Activated CD4-positive, alpha-beta T cell treated with anti-CD3 and anti-CD28 coated beads for 48 hours (primary cell): ENCODE data around the gene CCNC.
A peak's percentile ranks its signal among the peaks of the same experiment; 100 is the strongest.

Experiments
- DNase-seq: peaks from one replicate; pipeline ENCODE4 v3.0.0-alpha.2; 2020

CCNC gene, protein sequence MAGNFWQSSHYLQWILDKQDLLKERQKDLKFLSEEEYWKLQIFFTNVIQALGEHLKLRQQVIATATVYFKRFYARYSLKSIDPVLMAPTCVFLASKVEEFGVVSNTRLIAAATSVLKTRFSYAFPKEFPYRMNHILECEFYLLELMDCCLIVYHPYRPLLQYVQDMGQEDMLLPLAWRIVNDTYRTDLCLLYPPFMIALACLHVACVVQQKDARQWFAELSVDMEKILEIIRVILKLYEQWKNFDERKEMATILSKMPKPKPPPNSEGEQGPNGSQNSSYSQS

DNA sequence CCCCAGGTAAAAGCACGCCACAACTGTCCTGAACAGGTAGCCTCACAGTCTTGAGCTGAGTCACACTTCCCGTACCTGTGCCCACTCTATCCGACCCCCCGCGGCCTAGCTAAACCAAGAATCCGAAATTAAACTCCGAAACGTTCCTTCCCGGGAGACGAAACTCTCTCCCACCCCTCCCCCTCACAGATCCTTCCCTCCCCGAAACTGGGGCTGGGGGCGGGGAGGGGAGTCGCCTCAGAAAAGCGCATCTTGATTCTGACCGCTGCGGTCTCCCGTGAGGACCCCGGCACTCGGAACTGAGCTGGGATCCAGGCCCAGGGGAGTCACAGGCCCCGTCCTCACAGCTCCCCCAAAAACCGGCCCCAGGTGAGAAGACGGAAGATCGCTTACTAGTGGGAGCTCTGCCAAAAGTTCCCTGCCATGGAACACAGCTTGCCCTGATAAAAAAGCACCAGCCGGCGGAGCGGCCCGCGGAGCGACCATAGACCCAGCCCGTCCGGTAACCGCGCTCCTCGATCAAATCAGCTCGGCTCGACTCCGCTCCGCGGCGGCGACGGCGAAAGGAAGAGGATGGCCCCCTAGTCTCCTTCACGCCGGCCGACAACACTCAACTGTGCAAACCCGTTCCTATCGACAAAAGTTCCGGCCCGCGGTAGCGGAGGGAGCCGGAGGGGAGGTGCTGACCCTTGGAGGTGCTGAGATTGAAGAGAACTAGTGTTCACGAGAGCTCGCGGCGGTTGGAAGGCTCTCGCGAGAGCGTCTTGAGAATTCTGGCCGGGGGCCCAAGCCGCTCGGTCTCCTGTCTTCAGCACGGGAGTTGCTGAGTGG, at the start of gene CCNC:
Gene CCNC (minus strand): TSS at position 558 of the 831 bp plus-strand sequence. CDS start 133 bp downstream, at position 425.
- DNase-seq, result peak; percentile 95

GRCh38 chr6:99617131-99617530, 48.7 kb upstream of the CCNC start:
- DNase-seq, result no peak

DNA sequence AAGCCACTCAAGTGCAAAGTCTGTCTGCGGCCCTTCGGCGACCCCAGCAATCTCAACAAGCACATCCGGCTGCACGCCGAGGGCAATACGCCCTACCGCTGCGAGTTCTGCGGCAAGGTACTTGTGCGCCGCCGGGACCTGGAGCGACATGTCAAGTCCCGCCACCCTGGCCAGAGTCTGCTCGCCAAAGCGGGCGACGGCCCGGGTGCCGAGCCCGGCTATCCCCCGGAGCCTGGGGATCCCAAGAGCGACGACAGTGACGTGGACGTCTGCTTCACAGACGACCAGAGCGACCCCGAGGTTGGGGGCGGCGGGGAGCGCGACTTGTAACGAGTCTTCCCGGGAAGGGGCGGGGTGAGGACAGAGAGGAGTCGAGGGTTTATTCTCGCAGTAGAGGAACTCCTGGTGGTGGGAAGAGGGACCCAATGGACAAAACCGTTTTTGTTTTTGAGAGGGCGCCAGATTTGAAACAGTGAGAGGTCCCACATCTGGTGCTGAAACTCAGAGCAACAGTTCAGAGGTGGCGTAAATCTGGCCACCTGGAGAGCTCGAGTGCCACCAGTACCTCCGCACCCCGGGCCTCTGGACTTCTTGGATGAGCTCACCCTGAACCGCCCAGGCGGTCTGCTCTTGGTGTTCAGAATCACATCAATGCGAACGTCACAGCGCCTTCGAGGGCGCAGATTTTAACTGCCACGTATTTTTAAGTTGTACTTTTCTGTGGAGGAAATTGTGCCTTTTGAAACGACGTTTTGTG, 46.1 kb upstream of the CCNC start:
- peak; percentile 44 for DNase-seq

GRCh38 chr6:99613705-99614429, 45.4 kb upstream of the CCNC start:
- DNase-seq, result no peak

GRCh38 chr6:99613409-99613704, 44.9 kb upstream of the CCNC start:
- peak; percentile 64 for DNase-seq

DNA sequence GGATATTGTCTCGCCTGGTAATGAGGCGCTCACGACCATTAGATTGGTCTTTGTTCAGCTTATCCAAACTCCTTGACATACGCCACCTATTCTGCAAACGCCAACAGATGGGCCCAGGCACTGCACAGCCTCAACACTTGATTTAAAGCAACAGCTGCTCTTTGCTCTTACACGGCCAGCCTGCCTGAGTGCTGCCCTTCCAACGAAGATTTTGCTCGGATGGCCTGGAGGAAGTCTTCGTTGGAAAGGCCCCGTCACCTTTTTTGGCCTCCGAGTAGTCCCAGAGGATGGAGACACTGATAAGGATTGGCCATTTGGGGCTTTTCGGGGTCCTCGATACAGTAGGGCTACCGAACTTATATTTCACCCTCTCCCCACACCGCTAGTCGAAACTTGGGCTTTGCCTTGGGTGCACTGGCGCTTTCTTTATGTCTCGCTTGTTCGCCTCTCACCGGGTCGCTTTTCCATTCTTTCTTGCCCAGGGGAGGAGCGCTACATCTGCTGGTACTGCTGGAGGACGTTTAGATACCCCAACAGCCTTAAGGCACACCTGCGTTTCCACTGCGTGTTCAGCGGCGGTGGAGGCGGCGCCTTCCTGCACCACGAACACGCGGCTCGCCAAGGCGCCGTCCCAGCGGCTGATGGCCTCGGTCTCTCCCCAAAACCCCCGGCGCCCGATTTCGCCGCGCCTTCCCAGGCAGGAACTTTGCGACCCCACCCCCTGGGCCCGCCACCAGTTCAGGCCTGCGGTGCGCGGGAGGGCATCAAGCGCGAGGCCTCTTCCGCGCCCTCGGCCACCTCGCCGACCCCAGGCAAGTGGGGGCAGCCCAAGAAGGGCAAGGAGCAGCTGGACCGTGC, 44.3 kb upstream of the CCNC start:
- DNase-seq, result peak; percentile 12

DNA sequence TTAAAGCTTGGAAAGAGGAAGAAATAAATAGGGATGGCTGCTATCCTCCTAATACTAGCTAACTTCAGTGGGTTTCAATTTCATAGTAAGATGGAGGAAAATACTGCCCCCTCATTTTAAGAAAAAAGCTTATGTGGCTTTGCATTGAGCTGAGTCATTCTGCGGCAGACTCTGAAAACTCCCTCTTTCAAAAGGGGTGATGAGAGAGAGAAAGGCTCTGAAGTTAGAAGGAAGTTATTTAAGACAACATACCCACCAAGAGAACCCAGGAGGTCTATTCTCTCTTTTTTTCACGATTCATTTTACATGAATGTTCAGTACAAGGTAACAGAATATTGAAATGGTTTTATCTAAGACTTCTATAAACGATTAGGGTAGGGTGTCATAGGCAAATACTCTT, 42.7 kb upstream of the CCNC start:
- no peak for DNase-seq

DNA sequence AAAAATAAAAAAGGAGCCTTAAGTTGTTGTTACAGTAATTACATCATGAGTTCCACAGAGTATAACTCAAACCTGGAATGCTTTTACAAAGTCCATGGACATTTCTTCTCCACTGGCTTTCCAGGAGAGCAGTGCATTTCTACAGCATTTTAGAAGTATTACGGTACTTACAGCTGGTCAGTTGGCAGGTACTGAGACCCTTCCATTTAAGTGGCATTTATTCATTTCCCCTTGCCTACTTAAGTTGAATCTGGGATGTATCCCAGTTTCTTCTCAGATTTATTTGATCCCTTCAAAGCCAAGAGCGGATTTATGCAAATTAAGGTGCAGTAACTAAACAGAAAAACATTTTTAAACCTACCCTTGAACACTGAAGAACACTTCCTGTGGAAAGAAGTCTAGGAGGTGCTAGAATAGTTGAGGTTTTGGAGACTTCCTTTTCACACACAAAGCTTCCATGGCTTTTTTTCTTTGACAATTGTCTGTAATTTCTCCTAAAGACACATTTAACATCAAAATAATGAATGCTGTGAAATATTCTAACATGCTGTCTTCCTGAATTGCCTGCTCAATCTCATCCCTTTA, 41.5 kb upstream of the CCNC start:
- DNase-seq, result no peak

GRCh38 chr6:99608886-99609482, 40.5 kb upstream of the CCNC start:
- DNase-seq, result no peak

GRCh38 chr6:99608059-99608885, 39.8 kb upstream of the CCNC start:
- DNase-seq, result no peak

DNA sequence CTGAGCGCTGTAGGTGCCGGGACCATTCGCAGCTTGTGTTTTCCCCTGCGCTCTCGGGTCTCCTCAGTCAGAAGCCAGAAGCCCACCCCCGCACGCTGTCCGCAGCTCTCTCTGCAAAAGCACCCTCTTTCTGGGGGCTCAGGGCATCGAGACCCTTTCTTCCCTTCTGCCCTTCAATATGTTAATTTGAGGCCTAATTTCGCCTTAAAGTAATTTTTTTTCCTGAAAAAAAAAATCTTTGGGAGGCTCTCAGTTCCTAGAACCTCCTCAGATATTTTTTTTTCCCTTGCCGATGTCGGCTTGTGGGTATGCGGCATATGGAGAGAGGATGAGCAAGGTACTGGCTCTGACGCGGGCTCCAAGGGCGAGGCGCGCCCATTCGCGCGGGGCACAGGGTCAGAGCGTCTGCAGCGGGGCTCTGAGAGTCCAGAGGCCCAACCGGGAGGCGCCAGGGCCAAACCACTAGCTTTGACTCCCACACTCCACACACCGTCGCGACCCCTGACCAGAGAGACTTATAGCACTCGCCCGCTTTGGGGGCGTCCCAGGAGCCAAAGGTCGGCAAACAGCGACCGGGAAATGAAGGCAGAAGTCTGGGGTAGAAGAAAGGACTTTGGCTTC, 39.1 kb upstream of the CCNC start:
- no peak for DNase-seq

GRCh38 chr6:99606656-99607415, 38.4 kb upstream of the CCNC start, which contains the start of gene PRDM13:
Gene PRDM13, plus strand, starts transcription at chr6:99606833. Its CDS starts 202 bp downstream, at chr6:99607035.
- DNase-seq, result no peak

- no peak for DNase-seq
These were observed 37.6 kb upstream of the CCNC start for GRCh38 chr6:99605911-99606655.

DNA sequence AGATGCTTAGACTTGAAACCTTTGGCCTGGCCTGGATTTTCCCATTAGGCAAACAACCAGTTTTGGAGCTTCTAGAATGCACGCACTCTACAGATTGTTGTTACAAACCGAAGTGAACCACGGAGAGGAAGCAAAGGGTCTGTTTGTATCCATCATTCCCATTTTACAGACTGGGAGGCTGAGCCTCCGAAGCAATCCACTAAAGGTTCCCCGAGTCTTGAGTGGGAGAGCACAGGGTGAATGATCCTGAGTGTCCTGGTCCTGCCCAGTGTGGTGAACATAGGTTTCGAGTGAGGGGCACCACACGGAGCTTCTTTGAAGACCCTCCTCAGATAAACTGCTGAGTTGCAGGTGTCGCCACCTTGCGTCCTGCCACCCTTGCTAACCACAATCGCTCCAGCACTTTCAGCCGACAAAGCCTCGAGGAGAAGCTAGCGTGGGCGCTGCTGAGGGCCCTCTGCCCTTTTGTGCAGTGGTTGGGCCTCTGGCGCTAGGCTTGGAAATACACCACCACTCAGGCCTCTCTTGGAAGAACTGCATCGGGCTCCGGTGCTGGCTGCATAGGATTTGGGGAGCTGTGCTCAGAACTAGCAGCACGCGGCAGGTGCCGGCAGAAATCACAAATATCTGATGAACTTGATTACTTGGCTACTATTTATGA, 36.7 kb upstream of the CCNC start:
- no peak for DNase-seq

DNA sequence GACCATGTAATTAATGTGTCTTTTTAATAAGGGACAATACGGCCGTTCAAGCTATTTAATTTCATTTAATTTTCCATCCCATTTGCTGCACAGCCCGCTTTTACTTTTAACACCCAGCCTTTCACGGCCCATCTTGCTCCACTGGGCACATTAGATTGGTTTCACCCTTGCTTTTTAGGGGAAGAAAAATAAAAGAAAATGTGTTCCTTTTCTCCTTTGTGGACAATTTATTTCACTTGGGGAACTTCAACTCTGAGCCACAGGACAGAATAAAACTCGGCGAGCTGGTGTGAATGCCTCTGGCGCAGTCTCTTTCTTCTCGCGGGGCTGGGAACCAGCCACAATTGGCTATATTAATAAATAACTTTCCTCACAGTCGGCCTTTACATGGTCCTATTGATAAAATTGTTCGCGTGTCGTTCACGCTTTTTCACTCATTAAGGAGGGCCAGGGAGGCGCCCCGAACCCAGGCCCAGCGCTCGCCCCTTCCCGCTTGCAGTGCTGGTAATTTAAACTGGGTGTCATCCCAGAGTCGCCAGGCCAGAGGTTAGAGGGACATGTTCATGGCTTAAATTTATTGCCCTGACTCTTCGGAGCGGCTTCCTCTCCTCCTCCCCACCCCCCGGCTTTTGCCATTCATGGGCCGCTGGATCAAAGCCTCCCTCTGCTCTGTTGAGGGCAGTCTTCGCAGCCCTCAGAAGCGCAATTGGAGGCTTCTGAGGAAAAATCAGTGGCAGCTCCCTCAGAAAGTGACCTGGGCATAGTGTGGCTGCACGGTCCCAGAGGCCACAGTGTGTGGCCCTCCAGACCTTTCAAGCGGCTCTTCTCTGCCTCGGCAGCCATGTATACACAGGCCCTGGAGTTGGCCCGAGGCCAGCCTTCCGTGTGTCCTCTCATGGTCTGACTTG, 36.0 kb upstream of the CCNC start:
- DNase-seq, result no peak

DNA sequence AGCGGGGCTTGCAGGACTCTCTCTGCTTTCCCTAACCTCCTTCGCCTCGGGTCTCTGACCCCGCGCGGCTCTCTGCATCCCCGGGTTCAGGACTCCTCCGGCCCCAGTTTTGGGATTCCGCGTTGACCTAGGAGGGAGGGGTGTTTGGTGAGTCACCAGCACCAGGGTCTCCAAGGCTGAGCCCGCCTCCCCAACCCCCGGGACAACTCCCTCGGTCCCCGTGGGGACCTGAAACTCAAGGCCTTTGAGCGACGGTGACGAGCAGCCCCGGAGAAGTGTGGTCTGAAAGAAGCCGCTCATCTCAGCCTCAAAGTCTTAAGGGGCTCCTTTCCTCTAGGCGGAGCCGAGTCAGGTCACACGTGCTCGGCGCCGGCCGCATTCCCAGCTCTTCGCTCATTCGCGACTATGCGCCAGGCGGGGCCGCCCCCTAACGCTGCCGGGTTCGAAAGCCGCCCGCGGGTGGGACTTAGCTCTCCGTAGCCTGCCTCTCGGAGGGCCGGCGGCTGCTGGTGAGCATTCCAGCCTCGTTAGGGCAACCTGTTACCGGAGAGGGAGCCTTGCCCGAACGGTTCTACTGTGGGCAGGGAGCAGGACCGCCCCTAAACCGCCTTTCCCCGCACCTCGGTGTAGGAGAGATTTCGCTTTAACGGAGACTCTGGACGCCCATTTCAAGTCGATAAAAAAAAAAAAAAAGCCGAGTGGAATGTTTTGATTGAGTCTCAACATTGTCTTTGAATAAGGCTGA, 35.1 kb upstream of the CCNC start:
- DNase-seq, result peak; percentile 50
